IMR-90 (cell line): ENCODE measurements around the gene HSF2. TPM values are rescaled to one million over a fixed set of nuclear protein-coding genes. Genes with fewer than 3 reads are reported as not detected.

Experiments
- ATAC-seq: fragments of 200-7000 bp; cut with Tn5 transposase; 2 replicates; pipeline ENCODE4 v1.9.1; 2020; ENCODE audit warnings: low read depth, mild to moderate bottlenecking, moderate library complexity
- BruUV-seq: library from RNA; stranded (reverse); fragments of 400-500 nt; replicated peaks from 2 replicates; lab custom pipeline; 2021; lab: Mats Ljungman, UMichigan
- CTCF ChIA-PET: fragments of 300-600 bp; formaldehyde crosslinking; extraction: SDS; loops from one replicate; lab custom pipeline; 2021; ENCODE audit warnings: antibody characterized with exemption; lab: Yijun Ruan, JAX
- POLR2A ChIA-PET: fragments of 300-600 bp; sonication (Branson Sonifier 250); formaldehyde crosslinking; loops from one replicate; lab custom pipeline; 2022; ENCODE audit warnings: antibody characterized with exemption; ENCODE audit not compliant: unreplicated experiment; lab: Charles Lee
- DNase-seq: peaks from one replicate; pipeline ENCODE4 v3.0.0; 2013
- H2AFZ ChIP-seq: replicated peaks from 2 replicates; pipeline ENCODE3; 2013; ENCODE audit warnings: low read length, mild to moderate bottlenecking; ENCODE audit not compliant: poor library complexity
- H2AK5ac ChIP-seq: 2 replicates; pipeline ENCODE4 v1.6.1; 2013; ENCODE audit warnings: low read depth, low read length, inconsistent platforms
- H2AK9ac ChIP-seq: replicated peaks from 2 replicates; pipeline ENCODE3; 2013; ENCODE audit warnings: mild to moderate bottlenecking, low read depth, low read length, moderate library complexity; ENCODE audit not compliant: poor library complexity
- H2BK120ac ChIP-seq: 2 replicates; pipeline ENCODE4 v1.6.1; 2013; ENCODE audit warnings: low read depth, low read length, inconsistent platforms
- H2BK15ac ChIP-seq: 3 replicates; pipeline ENCODE4 v1.6.1; 2013; ENCODE audit warnings: low read depth, low read length, inconsistent platforms
- H2BK20ac ChIP-seq: 2 replicates; pipeline ENCODE4 v1.6.1; 2013; ENCODE audit warnings: low read depth, mild to moderate bottlenecking, inconsistent platforms, low read length, moderate library complexity
- H2BK5ac ChIP-seq: 2 replicates; pipeline ENCODE4 v1.6.1; 2013; ENCODE audit warnings: mild to moderate bottlenecking, low read depth, low read length, inconsistent platforms; ENCODE audit not compliant: poor library complexity, severe bottlenecking
- H3K14ac ChIP-seq: replicated peaks from 2 replicates; pipeline ENCODE4 v1.6.1; 2013; ENCODE audit warnings: low read depth, low read length, inconsistent platforms
- H3K18ac ChIP-seq: 2 replicates; pipeline ENCODE4 v1.6.1; 2013; ENCODE audit warnings: low read depth, low read length, control low read depth
- H3K23ac ChIP-seq: 2 replicates; pipeline ENCODE4 v1.6.1; 2013; ENCODE audit warnings: low read depth, low read length, inconsistent platforms
- H3K27ac ChIP-seq: 2 replicates; pipeline ENCODE4 v1.5.1; 2013; ENCODE audit warnings: mild to moderate bottlenecking, control low read depth, low read length; ENCODE audit not compliant: insufficient read depth
- H3K27me3 ChIP-seq: 2 replicates; pipeline ENCODE4 v1.6.1; 2013; ENCODE audit warnings: low read length; ENCODE audit not compliant: control insufficient read depth, insufficient read depth
- H3K36me3 ChIP-seq: 2 replicates; pipeline ENCODE4 v1.6.1; 2013; ENCODE audit warnings: low read length, mixed read lengths; ENCODE audit not compliant: control insufficient read depth, insufficient read depth
- H3K4ac ChIP-seq: 2 replicates; pipeline ENCODE4 v1.6.1; 2013; ENCODE audit warnings: low read depth, low read length, inconsistent platforms
- H3K4me1 ChIP-seq: 2 replicates; pipeline ENCODE4 v1.6.1; 2013; ENCODE audit warnings: low read length, mixed read lengths; ENCODE audit not compliant: control insufficient read depth, insufficient read depth
- H3K4me2 ChIP-seq: 2 replicates; pipeline ENCODE4 v1.6.1; 2013; ENCODE audit warnings: low read depth, mild to moderate bottlenecking, control low read depth, low read length, moderate library complexity
- H3K4me3 ChIP-seq: 2 replicates; pipeline ENCODE4 v1.5.1; 2013; ENCODE audit warnings: low read depth, mild to moderate bottlenecking, control low read depth, low read length, moderate library complexity; ENCODE audit not compliant: insufficient read depth
- H3K56ac ChIP-seq: 2 replicates; pipeline ENCODE4 v1.6.1; 2013; ENCODE audit warnings: low read length, inconsistent platforms; ENCODE audit not compliant: insufficient read depth; ENCODE audit errors: extremely low read depth
- H3K79me1 ChIP-seq, 2 experiments: 2 replicates each; pipeline ENCODE4 v1.6.1; 2013; ENCODE audit warnings: low read length in 2 of 2, inconsistent platforms in 1 of 2, low read depth in 1 of 2
- H3K9ac ChIP-seq: 2 replicates; pipeline ENCODE4 v1.6.1; 2013; ENCODE audit warnings: low read depth, low read length, control low read depth
- H3K9me1 ChIP-seq: 2 replicates; pipeline ENCODE4 v1.6.1; 2013; ENCODE audit warnings: low read length, inconsistent platforms; ENCODE audit not compliant: insufficient read depth
- H3K9me3 ChIP-seq: 2 replicates; pipeline ENCODE4 v1.6.1; 2013; ENCODE audit warnings: low read length; ENCODE audit not compliant: control insufficient read depth, insufficient read depth
- H4K20me1 ChIP-seq: 2 replicates; pipeline ENCODE4 v1.6.1; 2013; ENCODE audit warnings: low read length, inconsistent platforms; ENCODE audit not compliant: insufficient read depth
- H4K5ac ChIP-seq: 2 replicates; pipeline ENCODE4 v1.6.1; 2013; ENCODE audit warnings: mild to moderate bottlenecking, low read depth, low read length, control low read depth
- H4K8ac ChIP-seq, 2 experiments: 2 replicates each; pipeline ENCODE4 v1.6.1; 2013; ENCODE audit warnings: low read depth in 2 of 2, low read length in 2 of 2, control low read depth in 1 of 2, inconsistent platforms in 1 of 2
- H4K91ac ChIP-seq: 2 replicates; pipeline ENCODE4 v1.6.1; 2013; ENCODE audit warnings: low read depth, low read length, inconsistent platforms; ENCODE audit not compliant: insufficient read depth
- CEBPB ChIP-seq: IDR thresholded peaks from 2 replicates; pipeline ENCODE4 v1.6.1; 2012; ENCODE audit warnings: low read depth, low read length, improper control_type of control experiment
- WGBS, 2 experiments: methylation state at CpG; one replicate each; pipeline versions ENCODE4 v1.1.5 to v1.1.7; 2013; ENCODE audit warnings: missing lambda C conversion rate in 2 of 2; ENCODE audit not compliant: insufficient read length in 1 of 2; ENCODE audit errors: extremely low coverage in 2 of 2; 5-methylcytosine and 5-hydroxymethylcytosine counted together
- dilution Hi-C: fragments of 300-500 bp; cut with HindIII; formaldehyde crosslinking; loops from one replicate; pipeline ENCODE4 v1.14.3; 2018; ENCODE audit warnings: low sequenced_read_pairs; ENCODE audit not compliant: unreplicated experiment
- in situ Hi-C: fragments of 300-500 bp; cut with MboI; formaldehyde crosslinking; loops from 3 replicates; pipeline ENCODE4 v1.14.3; 2019; ENCODE audit warnings: low sequenced_read_pairs, inconsistent platforms, mixed read lengths
- intact Hi-C: fragments of 100-400 bp; cut with micrococcal nuclease; formaldehyde crosslinking; loops from 2 replicates; pipeline ENCODE4 v1.10.0; 2022
- polyA plus RNA-seq, 3 experiments: library from polyadenylated mRNA; depleted of rRNA; stranded (reverse); fragments of >200 nt; gene quantifications; 2 replicates each; pipeline ENCODE4 v1.2.3, GENCODE V29; 2012; ENCODE audit warnings: low replicate concordance in 1 of 3
- total RNA-seq: library from RNA; depleted of rRNA; stranded (reverse); fragments of >200 nt; gene quantifications from 2 replicates; pipeline ENCODE4 v1.2.3, GENCODE V29; 2012
- TF ChIP-seq, protein P1 (sequence below): conservative IDR thresholded peaks from 2 replicates; pipeline ENCODE4 v1.5.1; 2012; ENCODE audit warnings: mild to moderate bottlenecking, low read depth, low read length, improper control_type of control experiment

Gene HSF2
- total and polyA plus RNA-seq, 2 of the 4 experiments (the other 2 are of a cell fraction) = 17.6 to 28.9 TPM

DNA sequence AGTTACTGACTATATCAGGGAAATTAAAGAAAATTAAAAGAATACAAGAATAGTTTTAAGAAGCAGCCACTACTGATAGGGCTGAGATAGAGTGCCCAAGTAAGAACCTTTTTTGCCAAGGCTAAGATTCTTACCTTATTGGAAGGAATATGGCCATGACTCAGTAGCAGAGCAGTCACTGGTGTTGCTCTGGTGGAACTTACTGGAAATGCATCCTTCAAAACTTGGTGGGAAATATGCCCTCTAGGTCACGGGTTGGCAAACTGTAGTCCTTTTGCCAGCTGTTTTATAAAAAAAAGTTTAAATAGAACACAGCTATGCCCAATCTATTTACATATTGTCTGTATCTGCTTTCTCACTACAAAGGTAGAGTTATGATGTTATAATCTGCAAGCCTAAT lies 6.0 kb downstream of the HSF2 start:
- Histone ChIP-seq H3K4ac (no peak overlapping the region), H3K23ac (no peak overlapping the region), H3K9me3 (no peaks in the 10 kb centered on the region), H3K27ac (no peak overlapping the region), H3K36me3 (no peaks in the 10 kb centered on the region), H2AK5ac (no peak overlapping the region), H2BK20ac (no peak overlapping the region), H3K4me2 (no peak overlapping the region), H2AFZ (no peak overlapping the region), H4K8ac (no peak overlapping the region), H2AK9ac (no peak overlapping the region), H3K79me1 (peaks cover 13 to 59% of the 10 kb centered on the region in 2 experiments), H3K14ac (no peak overlapping the region), H2BK120ac (no peak overlapping the region), H3K9ac (no peak overlapping the region), H3K9me1 (no peaks in the 10 kb centered on the region), H3K4me3 (no peak overlapping the region), H2BK15ac (no peak overlapping the region), H4K20me1 (no peaks in the 10 kb centered on the region), H4K5ac (no peak overlapping the region), H2BK5ac (no peak overlapping the region), H3K4me1 (no peaks in the 10 kb centered on the region), H3K18ac (no peak overlapping the region), H3K56ac (no peak overlapping the region), H3K27me3 (no peaks in the 10 kb centered on the region), H4K91ac (no peak overlapping the region)
- in situ Hi-C loops = no loop called here
- CTCF ChIA-PET = interaction anchor here (0.9 kb wide), 2 partner anchors 8 to 74 kb away, joined by 3 to 5 read pairs; no protein-coding TSS in a partner anchor
- POLR2A ChIA-PET = no interaction called here
- ATAC-seq (no peak), DNase-seq (peak; percentile 21)
- intact Hi-C loops = no loop called here
- TF ChIP-seq, protein P1, sequence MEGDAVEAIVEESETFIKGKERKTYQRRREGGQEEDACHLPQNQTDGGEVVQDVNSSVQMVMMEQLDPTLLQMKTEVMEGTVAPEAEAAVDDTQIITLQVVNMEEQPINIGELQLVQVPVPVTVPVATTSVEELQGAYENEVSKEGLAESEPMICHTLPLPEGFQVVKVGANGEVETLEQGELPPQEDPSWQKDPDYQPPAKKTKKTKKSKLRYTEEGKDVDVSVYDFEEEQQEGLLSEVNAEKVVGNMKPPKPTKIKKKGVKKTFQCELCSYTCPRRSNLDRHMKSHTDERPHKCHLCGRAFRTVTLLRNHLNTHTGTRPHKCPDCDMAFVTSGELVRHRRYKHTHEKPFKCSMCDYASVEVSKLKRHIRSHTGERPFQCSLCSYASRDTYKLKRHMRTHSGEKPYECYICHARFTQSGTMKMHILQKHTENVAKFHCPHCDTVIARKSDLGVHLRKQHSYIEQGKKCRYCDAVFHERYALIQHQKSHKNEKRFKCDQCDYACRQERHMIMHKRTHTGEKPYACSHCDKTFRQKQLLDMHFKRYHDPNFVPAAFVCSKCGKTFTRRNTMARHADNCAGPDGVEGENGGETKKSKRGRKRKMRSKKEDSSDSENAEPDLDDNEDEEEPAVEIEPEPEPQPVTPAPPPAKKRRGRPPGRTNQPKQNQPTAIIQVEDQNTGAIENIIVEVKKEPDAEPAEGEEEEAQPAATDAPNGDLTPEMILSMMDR = 0 out of 2 replicates have a peak, but pooled peaks have one; percentile 12
- TF ChIP-seq CEBPB = no peak
- no CpG with 5 or more reads among the region's 1 CpG for WGBS, 2 experiments
- dilution Hi-C loops = no loop called here
- no TSS peak for BruUV-seq
